GM21390 (cell line): ENCODE measurements around the gene NPHP4.

Experiments used
- ATAC-seq: cut with Tn5 transposase; IDR thresholded peaks from one replicate; pipeline ENCODE4 v1.9.1; 2021; ENCODE audit not compliant: unreplicated experiment

NPHP4 gene

DNA sequence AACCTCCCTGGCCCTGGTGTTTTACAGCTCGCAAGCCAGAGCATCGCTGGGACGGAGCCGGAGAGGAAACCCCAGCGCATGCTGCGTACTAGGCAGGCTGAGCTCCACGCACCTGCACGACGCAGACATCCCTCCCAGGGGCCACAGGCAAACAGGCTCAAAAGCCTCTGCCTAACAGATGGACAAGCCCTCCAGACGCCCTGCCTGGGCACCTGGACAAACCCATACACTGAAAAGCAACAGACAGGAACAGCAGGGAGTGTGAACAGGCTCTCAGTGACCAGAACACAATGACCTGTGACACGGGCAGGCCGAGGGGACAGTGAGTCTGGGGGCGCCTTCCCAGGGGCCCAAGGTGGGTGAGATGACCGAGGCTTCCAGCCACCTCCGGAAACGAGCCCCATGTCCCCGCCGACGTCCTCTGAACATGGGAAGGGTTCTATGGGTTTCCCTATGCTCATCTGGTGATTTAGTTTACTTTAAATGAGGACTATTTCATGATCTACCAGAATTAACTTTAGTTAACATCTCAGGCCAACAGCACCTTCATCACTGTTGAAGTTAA, 40.3 kb downstream of the NPHP4 start:
- ATAC-seq: no peak

DNA sequence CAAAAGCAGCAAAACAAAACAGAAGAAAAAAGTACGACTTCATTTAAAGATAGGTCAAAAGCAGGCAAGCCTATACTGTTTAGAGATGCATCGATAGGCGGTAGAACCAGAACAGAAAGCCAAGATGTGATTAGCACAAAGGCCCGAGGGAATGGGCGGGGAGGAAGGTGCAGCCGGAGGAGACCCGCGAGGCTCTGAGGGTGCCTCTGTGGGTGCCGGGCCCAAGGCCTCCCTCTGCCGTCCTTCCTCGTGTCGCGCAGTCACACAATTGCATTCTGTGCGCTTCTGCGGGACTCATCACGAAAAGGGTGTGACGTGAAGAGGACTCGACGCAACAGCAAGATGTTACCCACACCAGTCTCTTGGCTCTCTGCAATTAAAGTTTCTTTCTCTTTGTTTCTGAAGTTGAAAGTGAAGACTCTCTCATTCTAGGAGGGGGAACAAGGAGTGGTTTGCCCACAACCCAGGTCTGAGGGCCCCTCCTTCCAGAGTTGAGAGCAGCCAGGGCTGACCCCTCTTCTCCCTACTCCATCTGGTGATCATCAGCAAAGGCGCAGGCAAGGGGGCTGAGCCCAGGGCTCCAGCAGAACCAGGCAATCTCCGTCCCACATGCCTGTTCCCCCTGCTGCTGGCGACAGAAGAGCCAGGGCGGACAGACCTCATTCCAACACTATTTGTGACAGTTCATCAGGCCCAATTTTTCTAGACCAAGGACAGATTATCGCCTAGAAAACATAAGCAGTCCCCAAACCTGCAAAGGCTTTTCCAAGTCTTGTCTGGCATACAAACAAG, 41.0 kb downstream of the NPHP4 start:
- no peak for ATAC-seq

DNA sequence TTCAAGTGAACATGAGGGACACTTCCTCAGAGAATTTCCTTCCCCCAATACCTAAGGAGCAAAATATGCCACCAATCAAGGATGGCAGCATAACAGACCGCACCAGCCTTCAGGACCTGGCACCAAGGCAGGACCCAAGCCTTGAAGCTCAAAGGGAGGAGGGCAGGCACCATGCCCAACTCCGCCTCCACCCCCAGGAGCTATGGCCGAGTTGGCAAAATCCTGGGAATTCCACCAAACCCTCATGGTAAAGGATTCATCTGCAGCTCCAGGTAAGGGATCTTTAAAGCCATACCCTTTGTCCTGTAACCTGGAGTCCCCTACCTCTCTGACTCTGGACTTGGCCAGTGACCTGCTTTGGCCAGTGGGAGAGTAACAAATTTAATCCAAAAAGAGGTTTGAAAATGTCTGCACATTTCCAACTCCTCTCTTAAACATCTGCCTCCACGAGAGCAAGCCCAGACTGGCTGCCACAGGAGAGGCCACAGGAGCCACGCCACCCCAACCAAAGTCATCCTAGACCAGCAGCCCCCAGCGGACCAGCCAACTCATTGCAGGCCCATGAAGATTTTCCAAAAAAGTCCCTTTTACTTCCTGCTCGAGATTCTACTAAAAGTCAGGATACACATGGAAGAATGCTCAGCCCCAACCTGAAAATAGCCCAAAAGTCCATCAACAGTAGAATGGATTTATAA, 41.9 kb downstream of the NPHP4 start:
- no peak for ATAC-seq

DNA sequence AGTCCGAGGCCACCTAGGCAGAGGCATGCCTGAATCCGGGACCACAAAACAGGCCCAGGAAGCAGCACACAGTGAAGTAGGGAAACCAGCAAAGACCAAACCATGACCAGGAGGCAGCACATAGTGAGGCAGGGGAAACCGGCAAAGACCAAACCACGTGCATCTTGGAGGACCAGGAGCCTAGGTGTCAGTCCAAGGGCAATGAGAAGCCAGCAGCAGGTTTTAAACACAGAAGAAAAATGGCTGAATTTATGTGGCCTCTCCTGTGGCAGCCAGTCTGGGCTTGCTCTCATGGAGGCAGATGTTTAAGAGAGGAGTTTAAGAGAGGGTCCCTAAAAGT, 42.5 kb downstream of the NPHP4 start:
- no peak for ATAC-seq

DNA sequence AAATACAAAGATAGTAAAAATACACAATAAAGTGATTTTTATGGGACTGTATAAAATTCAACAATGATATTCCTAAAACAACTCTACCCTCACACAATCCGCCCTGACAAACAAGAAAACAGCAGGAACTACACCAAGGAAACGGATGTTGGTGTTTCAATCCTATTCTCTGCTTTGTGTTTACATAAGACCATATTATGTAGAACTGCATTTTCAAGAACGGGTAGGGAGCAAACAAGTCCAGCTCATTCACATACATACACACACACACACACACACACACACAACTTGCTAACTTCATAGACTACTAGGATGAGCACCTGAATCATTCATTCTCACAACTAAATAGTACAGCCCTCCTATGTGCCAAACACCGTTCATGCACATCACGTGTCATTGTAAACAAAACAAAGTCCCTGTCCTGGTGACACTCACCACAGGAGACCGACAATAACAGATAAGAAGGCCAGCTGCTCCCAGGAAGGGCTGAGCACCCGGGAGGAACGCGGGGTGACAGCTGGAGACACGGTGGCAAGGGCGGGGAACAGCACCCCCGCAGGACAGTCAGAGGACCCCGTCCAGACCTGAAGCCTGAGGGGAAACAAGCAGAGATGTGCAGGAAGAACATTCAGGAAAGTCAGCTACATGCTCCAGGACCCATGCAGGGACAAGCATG, 43.0 kb downstream of the NPHP4 start:
- ATAC-seq: no peak

DNA sequence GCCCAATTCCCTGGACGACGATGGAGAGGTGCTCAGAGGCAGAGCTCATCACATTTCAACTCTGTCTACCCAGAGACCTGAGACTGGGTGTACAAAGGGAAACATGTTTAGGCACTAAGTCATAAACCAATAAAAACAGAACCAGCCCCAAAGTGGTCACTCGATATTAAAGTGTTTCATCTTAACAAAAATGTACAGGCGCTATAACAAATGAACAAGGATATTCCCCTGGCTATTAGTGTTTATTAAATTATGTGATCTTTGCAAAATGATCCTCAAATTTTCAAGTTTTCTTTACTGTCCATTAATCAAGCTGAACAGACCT, 43.6 kb downstream of the NPHP4 start:
- ATAC-seq: no peak

DNA sequence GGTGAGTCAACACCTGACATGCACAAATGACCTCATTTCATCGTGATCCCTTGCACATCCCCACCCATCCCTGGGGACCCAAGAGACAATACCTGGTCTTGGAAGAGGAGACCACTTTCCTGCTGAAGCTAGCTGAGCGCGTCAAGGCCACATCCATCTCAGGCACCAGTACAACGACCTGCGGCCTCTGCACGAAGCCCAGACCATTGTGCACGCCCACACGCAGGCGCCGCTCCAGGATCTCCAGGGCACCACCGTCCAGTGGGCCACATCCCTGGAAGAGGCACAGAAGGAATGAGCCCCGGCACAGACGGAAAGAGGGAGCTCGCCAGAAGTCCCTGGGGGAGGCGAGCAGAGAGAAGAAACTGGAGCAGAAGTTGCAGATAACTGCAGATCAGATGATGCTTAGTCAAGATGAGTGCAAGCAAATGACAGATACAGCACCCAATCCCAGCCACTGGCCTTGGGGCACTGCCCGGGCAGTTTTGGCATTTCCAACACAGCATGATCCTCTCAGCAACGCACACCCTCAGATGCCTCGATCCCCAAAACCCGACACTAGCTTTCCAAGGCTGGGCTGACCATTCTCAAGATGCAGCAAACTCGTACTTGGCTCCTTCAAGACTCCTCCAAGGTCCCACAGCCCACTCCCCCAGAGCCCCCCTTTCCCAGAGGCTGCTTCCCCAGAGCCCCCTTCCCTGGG, 44.1 kb downstream of the NPHP4 start:
- no peak for ATAC-seq

DNA sequence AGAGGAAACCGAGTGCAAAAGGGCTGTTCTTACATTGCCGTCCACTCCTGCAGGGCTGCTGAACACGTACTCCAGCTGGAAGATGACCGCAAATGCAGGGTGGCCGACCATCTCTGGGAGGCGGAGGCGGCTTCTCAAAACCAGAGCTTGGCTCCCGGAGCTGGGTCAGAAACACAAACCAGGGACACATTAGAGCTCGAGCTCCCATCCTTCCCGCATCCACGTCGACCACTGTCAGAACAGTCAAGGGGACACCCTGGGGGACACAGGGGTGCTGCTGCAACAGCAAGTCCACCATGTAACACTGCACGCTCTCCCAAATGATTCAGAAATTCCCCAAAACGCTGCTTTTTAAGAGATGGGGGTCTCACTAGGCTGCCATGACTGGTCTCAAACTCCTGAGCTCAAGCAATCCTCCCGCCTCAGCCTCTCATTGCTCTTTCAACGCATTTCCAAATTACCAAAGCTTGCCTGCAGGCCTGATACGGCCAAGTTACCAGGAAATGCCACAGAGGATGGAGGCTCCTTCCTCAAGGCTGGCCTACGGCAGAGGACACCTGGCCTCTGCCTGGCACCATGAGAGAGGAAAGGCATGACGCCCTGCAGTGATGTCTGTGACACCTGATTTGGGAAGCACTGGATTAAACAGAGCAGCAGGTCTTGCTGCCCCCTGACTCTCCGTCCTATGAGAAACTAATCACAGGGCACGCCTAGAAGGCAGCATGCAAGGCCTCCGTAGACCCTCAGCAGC, 45.0 kb downstream of the NPHP4 start:
- ATAC-seq: no peak

DNA sequence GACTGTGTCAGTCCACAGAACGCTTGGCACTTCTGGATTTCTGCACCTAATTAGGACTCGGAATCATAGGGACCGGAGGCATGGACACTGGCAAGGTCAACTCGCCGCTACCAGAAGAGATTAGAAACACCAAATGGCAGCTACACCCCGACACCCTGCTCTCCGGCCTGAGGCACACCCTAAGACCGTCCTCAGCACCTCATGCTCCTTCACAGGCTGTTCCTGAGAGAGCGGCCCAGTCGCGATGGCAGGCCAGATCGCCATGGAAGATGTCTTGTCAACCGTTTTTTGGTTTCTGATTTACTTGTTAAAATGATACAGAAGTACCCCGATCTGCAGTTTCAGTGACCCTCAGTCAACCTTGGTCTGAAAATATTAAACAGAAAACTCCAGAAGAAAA, 46.8 kb downstream of the NPHP4 start:
- ATAC-seq: no peak

DNA sequence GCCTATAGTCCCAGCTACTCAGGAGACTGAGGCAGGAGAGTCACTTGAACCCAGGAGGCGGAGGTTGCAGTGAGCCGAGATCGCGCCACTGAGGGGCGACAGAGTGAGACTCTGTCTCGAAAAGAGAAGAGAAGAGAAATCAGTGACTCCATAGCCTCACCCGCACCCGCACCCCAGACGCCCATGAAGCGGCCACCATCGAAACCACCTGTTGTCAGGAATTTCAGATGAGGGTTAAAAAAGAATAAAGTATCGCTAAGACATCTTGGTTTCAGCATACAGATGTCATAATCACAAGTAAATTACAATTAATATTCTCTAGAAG, 47.4 kb downstream of the NPHP4 start:
- ATAC-seq: no peak

DNA sequence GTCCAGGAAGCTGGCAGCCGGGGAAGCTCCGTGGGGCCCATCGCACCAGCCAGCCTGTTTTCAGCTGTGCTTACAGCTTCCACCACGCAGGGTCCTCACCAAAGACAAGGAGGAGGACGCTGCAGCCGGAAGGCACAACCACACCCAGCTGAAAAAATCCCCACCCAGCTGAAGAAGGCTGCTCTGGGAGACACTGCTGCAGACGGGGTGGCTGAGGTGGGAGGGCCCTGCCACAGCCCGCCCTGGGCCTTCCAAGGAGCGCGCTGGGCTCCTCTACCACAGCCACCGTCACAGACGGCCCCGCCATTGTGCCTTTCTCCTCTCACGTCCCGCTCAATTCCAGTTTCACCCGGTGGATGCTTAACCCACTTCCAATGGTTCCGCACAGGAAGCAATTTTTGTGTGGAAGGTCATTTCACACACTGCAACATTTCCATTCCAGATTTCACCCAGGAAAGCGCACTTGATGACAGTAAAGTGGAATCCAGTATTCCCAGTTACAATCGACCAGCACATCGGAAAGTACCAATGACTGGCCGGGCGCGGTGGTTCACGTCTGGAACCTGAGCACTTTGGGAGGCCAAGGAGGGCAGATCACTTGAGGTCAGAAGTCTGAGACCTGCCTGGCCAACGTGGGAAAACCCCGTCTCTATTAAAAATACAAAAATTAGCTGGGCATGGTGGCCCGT, 47.9 kb downstream of the NPHP4 start:
- no peak for ATAC-seq

DNA sequence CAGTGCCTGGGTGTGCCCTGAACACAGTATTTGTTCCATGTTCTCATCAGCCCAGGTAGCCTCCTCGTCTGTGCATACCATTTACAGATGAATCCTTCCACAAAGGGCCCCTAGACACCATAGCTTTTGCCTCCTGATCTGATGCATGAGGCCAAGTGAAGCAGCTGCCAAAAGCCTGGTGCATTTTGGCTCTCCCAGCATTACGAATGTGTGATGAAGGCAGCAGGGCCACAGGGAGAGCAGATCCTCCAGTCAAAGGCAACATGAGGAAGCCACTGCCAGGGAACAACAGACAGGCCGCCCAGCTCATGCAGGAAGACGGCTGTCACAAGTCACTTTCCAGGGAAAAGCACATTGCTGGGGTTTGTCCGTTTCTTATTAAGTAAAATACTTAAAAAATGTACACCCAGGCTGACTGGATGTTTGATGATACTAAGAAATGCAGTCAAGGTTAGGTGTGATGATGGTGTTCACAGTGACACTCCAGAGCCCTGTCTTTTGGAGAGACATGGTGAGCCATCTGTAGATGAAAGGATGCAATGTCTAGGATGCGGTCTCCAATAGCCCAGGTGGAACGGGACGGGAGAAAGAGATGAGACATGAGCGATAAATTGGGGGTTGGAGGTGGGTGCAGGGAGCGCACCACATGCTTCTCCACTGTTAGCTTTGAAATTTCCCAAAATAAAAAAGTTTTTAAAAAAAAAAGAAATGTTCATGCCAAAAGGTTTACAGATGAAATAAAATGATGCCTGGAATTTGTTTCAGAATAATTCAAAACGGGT, 48.7 kb downstream of the NPHP4 start:
- no peak for ATAC-seq

DNA sequence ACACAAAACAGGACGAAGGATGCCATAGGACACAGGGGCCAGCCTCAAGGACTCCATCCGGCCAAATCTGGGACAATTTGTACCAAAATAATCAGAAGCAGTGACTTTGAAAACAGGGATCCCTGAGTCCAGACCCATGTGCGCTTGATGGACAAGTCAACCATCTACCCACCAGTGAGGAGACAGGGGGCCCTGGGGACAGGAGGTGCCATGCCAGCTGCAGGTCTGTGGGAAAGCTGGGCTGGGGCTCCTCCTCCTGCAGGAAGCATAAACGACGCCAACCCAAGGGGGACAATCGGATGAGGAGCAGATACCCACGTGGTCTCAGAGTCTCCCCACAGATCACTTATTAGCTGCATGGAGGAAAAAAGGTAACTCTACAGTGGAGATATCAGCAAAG, 50.6 kb downstream of the NPHP4 start:
- no peak for ATAC-seq

DNA sequence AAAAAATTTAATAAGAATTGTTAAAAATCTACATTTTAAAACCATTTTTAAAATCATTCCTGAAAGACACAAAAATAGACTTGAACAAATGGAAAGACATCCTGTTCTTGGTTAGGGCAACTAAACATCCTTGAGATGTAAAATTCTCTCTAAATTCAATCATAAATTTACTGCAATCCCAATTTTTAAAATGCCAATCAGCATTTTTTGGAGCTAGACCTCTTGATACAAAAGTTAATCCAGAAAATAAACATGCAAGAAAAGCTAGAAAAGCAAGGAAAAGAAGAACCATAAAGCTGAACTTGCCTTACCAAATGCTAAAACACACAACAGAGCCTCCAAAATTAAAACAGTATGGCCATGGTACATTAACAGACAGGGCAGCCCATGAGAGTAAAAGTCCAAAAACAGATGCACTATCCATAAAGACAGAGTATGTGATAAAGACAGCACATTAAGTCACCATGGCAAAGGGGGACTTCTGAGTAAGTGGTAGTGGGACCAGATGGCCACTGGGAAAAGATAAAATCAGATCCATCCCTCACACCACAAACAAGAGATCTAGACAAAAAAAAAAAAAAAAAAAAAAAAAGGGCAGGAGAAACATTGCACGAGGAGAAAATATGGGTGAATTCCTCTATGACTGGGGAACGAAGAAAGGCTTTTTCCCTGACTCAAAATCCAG, 51.4 kb downstream of the NPHP4 start:
- ATAC-seq: no peak

DNA sequence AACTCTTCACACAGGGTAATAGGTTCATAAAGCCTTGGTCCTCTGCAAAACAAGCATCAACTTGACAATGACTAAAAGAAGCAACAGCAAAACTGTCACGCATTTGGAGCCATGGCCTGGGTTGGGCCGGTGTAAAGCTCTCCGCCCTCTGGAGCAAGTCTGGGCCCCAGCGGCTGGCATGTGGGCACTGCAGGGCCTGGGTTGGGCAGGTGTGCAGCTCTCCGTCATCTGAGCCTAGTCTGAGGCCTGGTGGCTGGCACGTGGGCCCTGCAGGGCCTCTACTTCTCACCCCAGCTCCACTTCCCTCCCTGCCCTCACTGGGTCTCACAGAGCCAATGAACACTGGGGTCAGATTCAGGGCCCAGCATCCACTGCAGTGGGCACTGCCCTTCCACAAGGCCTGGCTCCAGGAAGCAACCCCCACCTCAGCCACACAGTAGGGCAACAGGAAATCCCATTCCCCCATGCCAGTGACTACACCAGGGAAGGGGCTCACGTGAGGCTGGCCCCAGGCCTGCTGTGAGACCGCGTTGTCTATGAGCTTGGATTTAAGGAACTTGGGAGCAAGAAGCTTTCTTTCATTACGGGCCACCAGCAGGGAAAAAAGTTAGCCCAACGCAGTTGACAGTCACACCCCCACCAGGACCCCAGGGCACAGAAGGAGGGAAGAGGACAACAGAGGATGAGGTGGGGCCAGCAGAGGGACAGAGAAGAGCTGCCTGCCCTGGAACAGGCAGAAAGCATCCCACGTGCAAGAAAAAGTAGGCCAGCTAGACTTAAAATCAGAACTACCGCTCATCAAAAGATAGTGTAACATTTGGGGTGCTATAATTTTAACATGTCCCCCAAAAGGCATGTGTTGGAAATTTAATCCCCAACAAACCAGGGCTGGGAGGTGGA, 52.7 kb downstream of the NPHP4 start:
- no peak for ATAC-seq

DNA sequence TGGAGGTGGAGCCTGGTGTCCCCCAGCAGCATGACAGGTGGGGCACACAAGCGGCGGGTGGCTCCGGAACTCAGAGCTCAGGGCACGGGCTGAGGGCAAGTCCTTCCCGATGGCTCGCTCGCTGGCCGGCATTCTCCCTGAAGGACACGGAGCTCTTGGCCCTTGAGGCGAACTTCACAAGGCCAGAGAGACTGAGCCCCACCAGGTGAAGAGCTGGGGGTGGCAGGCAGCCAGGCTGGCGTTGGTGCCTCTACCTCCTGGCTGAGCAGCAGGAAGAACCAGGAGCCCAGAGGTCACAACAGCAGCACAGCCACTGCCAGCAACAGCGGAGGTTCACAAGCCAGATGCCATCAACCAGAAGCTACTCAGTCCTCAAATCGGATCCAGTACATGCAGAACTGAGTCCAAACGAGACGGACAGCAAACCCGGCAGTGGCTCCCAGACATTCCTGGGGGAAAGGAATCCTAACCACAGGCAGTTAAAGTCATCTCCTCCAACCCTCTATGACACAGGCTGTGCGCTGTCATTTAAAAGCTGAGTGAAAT, 54.1 kb downstream of the NPHP4 start:
- no peak for ATAC-seq

DNA sequence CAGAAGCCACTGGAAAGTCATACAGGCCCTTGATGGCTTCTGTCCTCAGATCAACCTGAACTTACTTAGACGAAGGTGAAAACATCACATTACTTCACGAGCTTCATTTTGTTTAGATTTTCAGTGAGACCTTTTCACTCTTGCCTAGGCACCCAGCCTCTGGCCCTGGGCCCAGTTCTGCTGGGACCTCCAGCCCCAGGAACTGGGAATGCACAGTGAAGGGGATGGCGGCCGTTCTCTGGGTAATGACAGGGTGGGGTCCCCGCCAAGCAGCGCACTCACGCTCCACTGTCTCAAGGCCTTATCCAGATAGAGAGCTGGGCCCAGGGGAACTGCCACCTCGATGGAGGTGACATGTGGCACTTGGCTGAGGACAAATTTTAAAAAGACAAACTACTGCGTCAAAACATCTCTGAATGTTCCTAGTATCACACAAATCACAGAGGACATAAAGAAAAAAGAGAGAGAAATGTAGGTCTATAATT, 54.8 kb downstream of the NPHP4 start:
- no peak for ATAC-seq
